ENCODE results near the gene ZBTB6. TPM values are rescaled to one million over a fixed set of nuclear protein-coding genes. Genes with fewer than 3 reads are reported as not detected.
A peak's percentile ranks its signal among the peaks of the same experiment; 100 is the strongest.
"Not testable (repeated sequence)": the region's sequence is repeated elsewhere in the genome, so short reads cannot be mapped to it uniquely, and the experiment has no call there.

ZBTB6 gene
- total and polyA plus RNA-seq, 4 experiments from 2014 or later = 2.5 to 20.5 (median 11.5) TPM

DNA sequence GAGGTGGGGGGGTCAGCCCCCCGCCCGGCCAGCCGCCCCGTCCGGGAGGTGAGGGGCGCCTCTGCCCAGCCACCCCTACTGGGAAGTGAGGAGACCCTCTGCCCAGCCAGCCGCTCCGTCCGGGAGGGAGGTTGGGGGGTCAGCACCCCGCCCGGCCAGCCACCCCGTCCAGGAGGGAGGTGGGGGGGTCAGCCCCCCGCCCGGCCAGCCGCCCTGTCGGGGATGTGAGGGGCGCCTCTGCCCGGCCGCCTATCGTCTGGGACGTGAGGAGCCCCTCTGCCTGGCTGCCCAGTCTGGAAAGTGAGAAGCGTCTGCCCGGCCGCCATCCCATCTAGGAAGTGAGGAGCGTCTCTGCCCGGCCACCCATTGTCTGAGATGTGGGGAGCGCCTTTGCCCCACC, 45.8 kb downstream of the ZBTB6 start:
- H3K27ac Mint-ChIP-seq; H3K9me3 Mint-ChIP-seq; CTCF ChIA-PET (ENCODE audit: partially characterized antibody); H3K9me3 ChIP-seq (ENCODE audit: control insufficient read depth in 1 of 2, low read length in 2 of 2); H3K4me3 Mint-ChIP-seq; H3K4me1 Mint-ChIP-seq; H3K36me3 ChIP-seq (ENCODE audit: insufficient read depth, low read length); POLR2A ChIA-PET (ENCODE audit: partially characterized antibody); DNase-seq; H3K27me3 Mint-ChIP-seq; H3K4me1 ChIP-seq (ENCODE audit: insufficient read depth, low read length); H3K27ac ChIP-seq (ENCODE audit: low read depth, low read length); H3K4me3 ChIP-seq (ENCODE audit: low read length in 2 of 2); intact Hi-C loops (cut with micrococcal nuclease); H3K27me3 ChIP-seq (ENCODE audit: insufficient read depth, low read length): not testable (repeated sequence)
- peaks cover 36 to 45% of the 10 kb centered on the region in 2 donors for H3K36me3 Mint-ChIP-seq

DNA sequence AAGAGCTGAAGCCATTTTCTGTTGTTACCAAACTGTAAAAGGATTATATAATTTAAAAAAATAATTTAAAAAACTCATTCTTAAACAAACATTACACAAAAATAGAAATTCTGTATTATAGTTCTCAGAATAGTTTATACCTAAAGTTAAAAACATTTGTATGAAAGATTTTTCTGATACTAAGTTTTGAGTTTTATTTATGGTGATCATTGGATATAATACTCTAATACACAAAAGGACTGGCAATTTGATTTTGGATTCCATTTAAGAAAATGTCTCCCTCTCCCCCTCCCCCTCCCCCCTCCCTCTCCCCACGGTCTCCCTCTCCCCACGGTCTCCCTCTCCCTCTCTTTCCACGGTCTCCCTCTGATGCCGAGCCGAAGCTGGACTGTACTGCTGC, 47.0 kb downstream of the ZBTB6 start:
- Mint-ChIP-seq H3K27ac (no peak overlapping the region), H3K27me3 (no peaks in the 10 kb centered on the region), H3K9me3 (no peaks in the 10 kb centered on the region), H3K4me3 (no peak overlapping the region), H3K36me3 (peaks cover 31 to 45% of the 10 kb centered on the region in 2 donors), H3K4me1 (peaks cover 0 to 6% (median under 1%) of the 10 kb centered on the region in 4 donors)
- H3K4me3 ChIP-seq (ENCODE audit: low read length in 2 of 2) = no peak overlapping the region
- no peak for DNase-seq
- ChIA-PET POLR2A (ENCODE audit: partially characterized antibody) (no interaction called here), CTCF (ENCODE audit: partially characterized antibody) (no interaction called here)
- H3K9me3 ChIP-seq (ENCODE audit: control insufficient read depth in 1 of 2, low read length in 2 of 2) = no peaks in the 10 kb centered on the region
- no peak overlapping the region for H3K27ac ChIP-seq (ENCODE audit: low read depth, low read length)
- no peaks in the 10 kb centered on the region for H3K4me1 ChIP-seq (ENCODE audit: insufficient read depth, low read length)
- peaks cover 3% of the 10 kb centered on the region for H3K36me3 ChIP-seq (ENCODE audit: insufficient read depth, low read length)
- no peaks in the 10 kb centered on the region for H3K27me3 ChIP-seq (ENCODE audit: insufficient read depth, low read length)
- intact Hi-C loops (cut with micrococcal nuclease) = no loop called here

- H3K27ac ChIP-seq (ENCODE audit: low read depth, low read length) = no peak overlapping the region
- H3K4me1 ChIP-seq (ENCODE audit: insufficient read depth, low read length) = no peaks in the 10 kb centered on the region
- no peaks in the 10 kb centered on the region for H3K27me3 ChIP-seq (ENCODE audit: insufficient read depth, low read length)
- no peak overlapping the region for H3K4me3 ChIP-seq (ENCODE audit: low read length in 2 of 2)
- no peak for DNase-seq
- no peak overlapping the region for H3K4me3 Mint-ChIP-seq
- H3K9me3 ChIP-seq (ENCODE audit: control insufficient read depth in 1 of 2, low read length in 2 of 2) = no peaks in the 10 kb centered on the region
- peaks cover 25 to 40% of the 10 kb centered on the region in 2 donors for H3K36me3 Mint-ChIP-seq
- H3K36me3 ChIP-seq (ENCODE audit: insufficient read depth, low read length) = peaks cover 7% of the 10 kb centered on the region
- POLR2A ChIA-PET (ENCODE audit: partially characterized antibody) = no interaction called here
- CTCF ChIA-PET (ENCODE audit: partially characterized antibody) = no interaction called here
- H3K27ac Mint-ChIP-seq = peak overlapping the region in 2 of 7 donors; percentile 40 to 85
- no peaks in the 10 kb centered on the region for H3K9me3 Mint-ChIP-seq
- peaks cover 0 to 4% (median under 1%) of the 10 kb centered on the region in 4 donors for H3K4me1 Mint-ChIP-seq
- H3K27me3 Mint-ChIP-seq = no peaks in the 10 kb centered on the region
- intact Hi-C loops (cut with micrococcal nuclease) = no loop called here
Measured at GRCh38 chr9:122865300-122865699, 47.8 kb downstream of the ZBTB6 start.

DNA sequence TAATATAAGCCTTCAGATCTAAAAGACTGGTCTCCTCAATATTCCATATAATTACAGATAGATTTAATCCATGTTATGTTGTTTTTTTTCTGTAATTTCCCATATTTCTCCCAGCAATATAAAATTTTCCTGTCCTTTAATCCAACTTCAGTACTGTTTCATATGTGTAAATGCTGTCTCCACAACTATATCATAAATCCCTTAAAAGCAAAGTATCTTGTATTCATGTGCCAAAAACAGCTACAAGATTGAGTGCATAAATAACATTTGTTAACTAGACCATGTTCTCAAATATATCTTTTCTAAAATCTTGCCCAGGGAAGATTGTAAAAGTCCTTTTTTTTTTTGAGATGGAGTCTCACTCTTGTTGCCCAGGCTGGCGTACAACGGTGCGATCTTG, 49.7 kb downstream of the ZBTB6 start:
- Histone ChIP-seq H3K4me1 (ENCODE audit: insufficient read depth, low read length) (no peaks in the 10 kb centered on the region), H3K4me3 (ENCODE audit: low read length in 2 of 2) (no peak overlapping the region), H3K9me3 (ENCODE audit: control insufficient read depth in 1 of 2, low read length in 2 of 2) (no peaks in the 10 kb centered on the region), H3K36me3 (ENCODE audit: insufficient read depth, low read length) (peaks cover 13% of the 10 kb centered on the region), H3K27me3 (ENCODE audit: insufficient read depth, low read length) (no peaks in the 10 kb centered on the region), H3K27ac (ENCODE audit: low read depth, low read length) (no peak overlapping the region)
- Mint-ChIP-seq H3K27me3 (no peaks in the 10 kb centered on the region), H3K9me3 (no peaks in the 10 kb centered on the region), H3K4me3 (no peak overlapping the region), H3K27ac (peak overlapping the region in 1 of 7 donors; percentile 62), H3K4me1 (peaks cover 0 to 6% (median 2%) of the 10 kb centered on the region in 4 donors), H3K36me3 (peaks cover 28 to 44% of the 10 kb centered on the region in 2 donors)
- intact Hi-C loops (cut with micrococcal nuclease) = no loop called here
- CTCF ChIA-PET (ENCODE audit: partially characterized antibody) = no interaction called here
- POLR2A ChIA-PET (ENCODE audit: partially characterized antibody) = no interaction called here
- DNase-seq = no peak

DNA sequence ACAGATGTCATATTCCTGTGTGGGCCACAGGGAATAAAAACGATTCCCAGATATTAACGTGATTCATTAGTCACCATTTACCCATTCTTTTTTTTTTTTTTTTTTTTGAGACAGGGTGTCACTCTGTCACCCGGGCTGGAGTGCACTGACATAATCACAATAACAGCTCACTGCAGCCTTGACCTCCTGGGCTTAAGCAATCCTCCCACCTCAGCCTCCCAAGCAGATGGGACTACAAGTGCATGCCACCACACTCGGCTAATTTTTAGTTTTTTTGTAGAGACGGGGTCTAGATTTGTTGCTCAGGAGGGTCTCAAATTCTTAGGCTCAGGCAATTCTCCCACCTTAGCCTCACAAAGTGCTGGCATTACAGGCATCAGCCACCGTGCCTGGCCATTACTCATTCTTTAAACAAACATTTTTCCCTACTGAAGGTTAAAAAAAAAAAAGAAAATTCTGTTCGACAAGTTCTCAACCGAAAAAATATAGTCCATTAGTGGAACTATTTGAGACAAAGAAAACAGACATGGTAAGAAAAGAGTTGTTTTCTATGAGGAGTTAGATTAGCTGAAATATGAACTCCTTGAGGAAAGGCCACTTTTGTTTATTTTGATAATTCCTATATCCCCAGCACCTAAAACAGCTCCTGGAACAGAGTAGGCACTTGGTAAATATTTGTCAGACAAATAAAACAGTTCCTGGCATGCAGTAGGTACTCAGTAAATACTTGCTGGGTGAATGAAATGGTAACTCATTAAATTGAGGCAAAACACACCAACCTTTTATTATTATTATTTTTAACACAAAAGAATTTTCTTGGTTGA, 52.6 kb downstream of the ZBTB6 start:
- DNase-seq = no peak
- intact Hi-C loops (cut with micrococcal nuclease) = no loop called here
- no peak overlapping the region for H3K27ac ChIP-seq (ENCODE audit: low read depth, low read length)
- Mint-ChIP-seq H3K27ac (no peak overlapping the region), H3K9me3 (no peaks in the 10 kb centered on the region), H3K4me1 (peaks cover 0 to 4% (median 2%) of the 10 kb centered on the region in 4 donors), H3K4me3 (no peak overlapping the region), H3K36me3 (peaks cover 48 to 66% of the 10 kb centered on the region in 2 donors), H3K27me3 (no peaks in the 10 kb centered on the region)
- peaks cover 22% of the 10 kb centered on the region for H3K36me3 ChIP-seq (ENCODE audit: insufficient read depth, low read length)
- no peaks in the 10 kb centered on the region for H3K9me3 ChIP-seq (ENCODE audit: control insufficient read depth in 1 of 2, low read length in 2 of 2)
- no peaks in the 10 kb centered on the region for H3K4me1 ChIP-seq (ENCODE audit: insufficient read depth, low read length)
- CTCF ChIA-PET (ENCODE audit: partially characterized antibody) = no interaction called here
- H3K4me3 ChIP-seq (ENCODE audit: low read length in 2 of 2) = no peak overlapping the region
- H3K27me3 ChIP-seq (ENCODE audit: insufficient read depth, low read length) = no peaks in the 10 kb centered on the region
- POLR2A ChIA-PET (ENCODE audit: partially characterized antibody) = interaction anchor here (0.9 to 1.3 kb wide), 3 partner anchors 25 to 72 kb away, joined by 3 to 4 read pairs (median 3); partner anchors contain the start of gene ZBTB6

Other genes with a start within 250 kb of the ZBTB6 start
- gene OR1L3, start 238.2 kb downstream of the ZBTB6 start, total RNA-seq = not detected
- gene OR1L3, start 238.2 kb downstream of the ZBTB6 start, polyA plus RNA-seq = not detected
- gene OR1L4, start 189.3 kb downstream of the ZBTB6 start, total RNA-seq = not detected
- not detected for gene OR1L4, start 189.3 kb downstream of the ZBTB6 start, polyA plus RNA-seq
- not detected for gene OR1L6, start 171.0 kb downstream of the ZBTB6 start, total RNA-seq
- gene OR1L6, start 171.0 kb downstream of the ZBTB6 start, polyA plus RNA-seq = not detected
- not detected for gene OR5C1, start 124.4 kb downstream of the ZBTB6 start, total RNA-seq
- not detected for gene OR5C1, start 124.4 kb downstream of the ZBTB6 start, polyA plus RNA-seq
- gene OR1K1, start 113.2 kb downstream of the ZBTB6 start, total RNA-seq = not detected
- not detected for gene OR1K1, start 113.2 kb downstream of the ZBTB6 start, polyA plus RNA-seq
- gene PDCL, start 84.7 kb downstream of the ZBTB6 start, total RNA-seq = 10 to 100 TPM; 16.5 to 18.1 TPM
- 10 to 100 TPM; 10.4 to 12.1 TPM for gene PDCL, start 84.7 kb downstream of the ZBTB6 start, polyA plus RNA-seq
- 10 to 100 TPM; 66.6 to 70.7 TPM for gene RC3H2, start 8.0 kb downstream of the ZBTB6 start, total RNA-seq
- 10 to 100 TPM; 18.7 to 27.4 TPM for gene RC3H2, start 8.0 kb downstream of the ZBTB6 start, polyA plus RNA-seq
- 10 to 100 TPM; 10.5 to 10.9 TPM for gene ZBTB26, start 18.2 kb upstream of the ZBTB6 start, total RNA-seq
- gene ZBTB26, start 18.2 kb upstream of the ZBTB6 start, polyA plus RNA-seq = 1 to 10 TPM; 1.4 TPM
- gene RABGAP1, start 27.7 kb upstream of the ZBTB6 start, total RNA-seq = 10 to 100 TPM; 43.2 to 43.6 TPM
- gene RABGAP1, start 27.7 kb upstream of the ZBTB6 start, polyA plus RNA-seq = 10 to 100 TPM; 21.6 to 24.1 TPM
- 1 to 10 TPM; 1.0 to 2.3 TPM for gene GPR21, start 120.3 kb upstream of the ZBTB6 start, total RNA-seq
- not detected for gene GPR21, start 120.3 kb upstream of the ZBTB6 start, polyA plus RNA-seq

All from CD4-positive, alpha-beta memory T cell (primary cell).